Endothelial cell of umbilical vein (primary cell): ENCODE results near the gene NKD1. TPM values are rescaled to one million over a fixed set of nuclear protein-coding genes. Genes with fewer than 3 reads are reported as not detected.

Experiments
- BruUV-seq: library from RNA; stranded (reverse); fragments of 400-500 nt; replicated peaks from 2 replicates; lab custom pipeline; 2021; lab: Mats Ljungman, UMichigan
- CTCF ChIA-PET: fragments of 300-600, 350-600 bp; sonication (Branson Sonifier 250); formaldehyde crosslinking; loops from one replicate; lab custom pipeline; 2021; ENCODE audit warnings: antibody characterized with exemption, inconsistent platforms; lab: Charles Lee
- POLR2A ChIA-PET: fragments of 300-600, 350-600 bp; sonication (Branson Sonifier 250); formaldehyde crosslinking; loops from one replicate; lab custom pipeline; 2021; ENCODE audit warnings: antibody characterized with exemption, inconsistent platforms; lab: Charles Lee
- DNase-seq: peaks from one replicate; pipeline ENCODE4 v3.0.0-alpha.2; 2011; ENCODE audit warnings: low read depth, low spot score
- FAIRE-seq: peaks from 2 replicates; lab custom pipeline; 2011; peaks lifted over from hg19 to GRCh38; lab: Jason Lieb, UNC
- H2AFZ ChIP-seq: 2 replicates; pipeline ENCODE4 v1.6.0; 2012; ENCODE audit warnings: low read depth, low read length, control low read depth, inconsistent platforms
- H3K27ac ChIP-seq: 2 replicates; pipeline ENCODE4 v1.5.1; 2011; ENCODE audit warnings: low read depth, mild to moderate bottlenecking, control low read depth, low read length, moderate library complexity; ENCODE audit not compliant: insufficient read depth
- H3K27me3 ChIP-seq, 2 experiments: 2 replicates each; pipeline versions ENCODE4 v1.6.0 to v1.6.1; 2011; ENCODE audit warnings: low read length in 2 of 2, mixed read lengths in 1 of 2; ENCODE audit not compliant: control insufficient read depth in 2 of 2, insufficient read depth in 2 of 2
- H3K36me3 ChIP-seq, 2 experiments: 2 replicates in 1 of 2; 3 replicates in 1 of 2; pipeline ENCODE4 v1.5.1; 2011; ENCODE audit warnings: low read length in 2 of 2, mild to moderate bottlenecking in 1 of 2, moderate library complexity in 1 of 2; ENCODE audit not compliant: control insufficient read depth in 2 of 2, insufficient read depth in 2 of 2; ENCODE audit errors: extremely low read depth in 1 of 2
- H3K4me1 ChIP-seq: 3 replicates; pipeline ENCODE4 v1.5.1; 2011; ENCODE audit warnings: mild to moderate bottlenecking, low read length; ENCODE audit not compliant: control insufficient read depth, insufficient read depth; ENCODE audit errors: extremely low read depth
- H3K4me2 ChIP-seq: 2 replicates; pipeline ENCODE4 v1.6.1; 2011; ENCODE audit warnings: low read length, control low read depth, mixed read lengths; ENCODE audit not compliant: insufficient read depth
- H3K4me3 ChIP-seq, 3 experiments: fragments of 200-600 bp in 1 of 3; sonication (generic), shearing (Covaris generic) in 1 of 3; replicated peaks in 1 of 3; 2 replicates each; pipeline ENCODE4 v1.5.1; 2011 to 2016; ENCODE audit warnings: control low read depth in 3 of 3, low read length in 3 of 3, mild to moderate bottlenecking in 2 of 3, inconsistent platforms in 1 of 3, low read depth in 1 of 3, moderate library complexity in 1 of 3; ENCODE audit not compliant: insufficient read depth in 1 of 3
- H3K79me2 ChIP-seq: 2 replicates; pipeline ENCODE4 v1.6.0; 2012; ENCODE audit warnings: low read length, inconsistent platforms; ENCODE audit not compliant: control insufficient read depth, insufficient read depth
- H3K9ac ChIP-seq: replicated peaks from 2 replicates; pipeline ENCODE3; 2011; ENCODE audit warnings: low read length, control low read depth; ENCODE audit not compliant: insufficient read depth; ENCODE audit errors: extremely low read depth
- H3K9me1 ChIP-seq: replicated peaks from 3 replicates; pipeline ENCODE4 v1.6.0; 2011; ENCODE audit warnings: mild to moderate bottlenecking, low read length; ENCODE audit not compliant: control insufficient read depth, insufficient read depth; ENCODE audit errors: extremely low read depth
- H3K9me3 ChIP-seq: replicated peaks from 2 replicates; pipeline ENCODE4 v1.5.1; 2012; ENCODE audit warnings: low read length, inconsistent platforms; ENCODE audit not compliant: control insufficient read depth, insufficient read depth
- H4K20me1 ChIP-seq: replicated peaks from 2 replicates; pipeline ENCODE3; 2011; ENCODE audit warnings: mild to moderate bottlenecking, low read length; ENCODE audit not compliant: control insufficient read depth, insufficient read depth; ENCODE audit errors: extremely low read depth
- CTCF ChIP-seq, 2 donors: IDR thresholded peaks; 1 replicate in 1 of 2; 2 replicates in 1 of 2; pipeline ENCODE4 v1.5.1; 2011; ENCODE audit warnings: low read length in 2 of 2, mild to moderate bottlenecking in 2 of 2, moderate library complexity in 2 of 2, control low read depth in 1 of 2, inconsistent platforms in 1 of 2, low read depth in 1 of 2; ENCODE audit not compliant: insufficient read depth in 1 of 2; ENCODE audit errors: extremely low read depth in 1 of 2
- EZH2 ChIP-seq: IDR thresholded peaks from 2 replicates; pipeline ENCODE4 v1.6.1; 2012; ENCODE audit warnings: borderline replicate concordance, low read depth, mild to moderate bottlenecking, moderate library complexity, low read length, inconsistent platforms; ENCODE audit not compliant: severe bottlenecking
- FOS ChIP-seq: IDR thresholded peaks from 2 replicates; pipeline ENCODE4 v1.6.1; 2011; ENCODE audit warnings: mild to moderate bottlenecking, low read length, moderate library complexity, borderline replicate concordance; ENCODE audit not compliant: insufficient read depth
- GATA2 ChIP-seq: IDR thresholded peaks from 2 replicates; pipeline ENCODE4 v1.7.0; 2011; ENCODE audit warnings: low read depth, mild to moderate bottlenecking, moderate library complexity, mixed read lengths, low read length; ENCODE audit not compliant: insufficient read length, insufficient read depth
- JUN ChIP-seq: IDR thresholded peaks from 2 replicates; pipeline ENCODE4 v1.6.1; 2011; ENCODE audit warnings: borderline replicate concordance, low read depth; ENCODE audit not compliant: insufficient read length, insufficient read depth
- MAX ChIP-seq: IDR thresholded peaks from 2 replicates; pipeline ENCODE4 v1.6.1; 2011; ENCODE audit not compliant: insufficient read depth, insufficient read length
- MYC ChIP-seq: IDR thresholded peaks from one replicate; pipeline ENCODE4 v1.6.1; 2011; ENCODE audit warnings: mild to moderate bottlenecking, low read depth, low read length
- POLR2A ChIP-seq: IDR thresholded peaks from 2 replicates; pipeline ENCODE4 v1.6.1; 2012; ENCODE audit warnings: low read depth, mild to moderate bottlenecking, control low read depth, low read length
- POLR2AphosphoS5 ChIP-seq: IDR thresholded peaks from 2 replicates; pipeline ENCODE4 v1.6.1; 2012; ENCODE audit warnings: low read depth, mild to moderate bottlenecking, control low read depth, low read length, moderate library complexity; ENCODE audit not compliant: insufficient read depth
- dilution Hi-C: fragments of 300-500 bp; cut with MboI; formaldehyde crosslinking; loops from one replicate; pipeline ENCODE4 v1.15.0; 2019; ENCODE audit warnings: low sequenced_read_pairs; ENCODE audit not compliant: extremely low pct_ligation_motif_present
- intact Hi-C: fragments of 100-400 bp; cut with micrococcal nuclease; formaldehyde crosslinking; loops from one replicate; pipeline ENCODE4 v1.10.0; 2022
- polyA plus RNA-seq, 4 experiments: library from polyadenylated mRNA; depleted of rRNA in 3 of 4; stranded (reverse) in 3 of 4; unstranded in 1 of 4; fragments of >200 nt; gene quantifications; 2 replicates each; pipeline versions ENCODE4 v1.2.1 to v1.2.3, GENCODE V29; 2011 to 2012; ENCODE audit warnings: missing spikeins in 1 of 4
- total RNA-seq: library from RNA; stranded (reverse); gene quantifications from 2 replicates; pipeline ENCODE4 v1.2.3, GENCODE V29; 2021

The NKD1 gene
- total and polyA plus RNA-seq, 2 donors (not counting 3 experiments of a cell fraction or from before 2014, with no cell fraction given), result not detected

GRCh38 chr16:50517450-50518252 lies 30.5 kb upstream of the NKD1 start:
- FAIRE-seq (no peak), DNase-seq (no peak)
- POLR2A ChIA-PET, result no interaction called here
- Histone ChIP-seq H3K79me2 (no peaks in the 10 kb centered on the region), H3K27ac (no peak overlapping the region), H3K36me3 (no peaks in the 10 kb centered on the region), H3K9me1 (no peaks in the 10 kb centered on the region), H3K27me3 (no peaks in the 10 kb centered on the region), H3K4me3 (no peak overlapping the region), H3K4me2 (no peak overlapping the region), H3K9me3 (no peaks in the 10 kb centered on the region), H4K20me1 (no peaks in the 10 kb centered on the region), H2AFZ (no peak overlapping the region), H3K9ac (no peak overlapping the region), H3K4me1 (no peaks in the 10 kb centered on the region)
- no TSS peak for BruUV-seq
- dilution Hi-C loops (no loop called here), intact Hi-C loops (loop anchor here (10.0 kb wide), 1 partner anchor 1737 kb away; no protein-coding TSS in a partner anchor)
- CTCF ChIA-PET, result interaction anchor here (0.6 kb wide), 1 partner anchor 15 kb away, joined by 3 read pairs; no protein-coding TSS in a partner anchor
- TF ChIP-seq POLR2AphosphoS5 (no peak), JUN (no peak), GATA2 (no peak), FOS (no peak), POLR2A (no peak), EZH2 (no peak), MYC (no peak), MAX (no peak), CTCF (IDR thresholded peaks at IDR 0.05; ENCODE audit: extremely low read depth in 1 of 2, insufficient read depth in 1 of 2, low read depth in 1 of 2, low read length in 2 of 2) (no peak)
